Transverse colon (tissue), 4 donors: ENCODE data around the gene PAFAH2.

Experiments used
- CTCF ChIP-seq, 5 experiments: fragments of 200-600 bp in 3 of 5; fragments of 450-650 bp in 2 of 5; sonication (generic) in 3 of 5; IDR thresholded peaks; 1 replicate in 2 of 5; 2 replicates in 3 of 5; pipeline ENCODE4 v1.5.1; 2016 to 2017; ENCODE audit warnings: antibody characterized with exemption in 5 of 5, inconsistent platforms in 3 of 5, mild to moderate bottlenecking in 2 of 5, moderate library complexity in 1 of 5
- POLR2A ChIP-seq: fragments of 450-650 bp; IDR thresholded peaks from one replicate; pipeline ENCODE4 v1.6.1; 2016; ENCODE audit warnings: antibody characterized with exemption, mild to moderate bottlenecking, moderate library complexity
- POLR2AphosphoS5 ChIP-seq, 3 donors: sonication (generic); formaldehyde crosslinking; IDR thresholded peaks; one replicate each; pipeline ENCODE4 v1.6.1; 2016; ENCODE audit warnings: antibody characterized with exemption in 3 of 3

GRCh38 chr1:25989440-25990234 lies 8.2 kb downstream of the PAFAH2 start:
- no peak for TF ChIP-seq CTCF (IDR thresholded peaks at IDR 0.05)
- TF ChIP-seq POLR2A: no peak
- TF ChIP-seq POLR2AphosphoS5 (IDR thresholded peaks at IDR 0.05): no peak
